Skin epidermis (tissue), 12 donors: ENCODE measurements around the gene NAPA.

ENCODE experiments used
- H3K27ac ChIP-seq, 21 experiments: fragments of 200-600 bp; sonication (generic) in 11 of 21; one replicate each; pipeline ENCODE4 v1.5.0; 2020; ENCODE audit warnings: mild to moderate bottlenecking in 3 of 21, inconsistent platforms in 2 of 21, moderate library complexity in 2 of 21
- H3K4me3 ChIP-seq, 7 experiments: fragments of 200-600 bp; sonication (generic) in 2 of 7; one replicate each; pipeline ENCODE4 v1.5.0; 2020; ENCODE audit warnings: inconsistent platforms in 2 of 7, mild to moderate bottlenecking in 2 of 7, moderate library complexity in 1 of 7

NAPA gene

GRCh38 chr19:47507012-47507411 is 7.9 kb downstream of the NAPA start:
- no peak overlapping the region for H3K4me3 ChIP-seq
- peak overlapping the region in 12 of 21 experiments; percentile 23 to 97 (median 59) for H3K27ac ChIP-seq

DNA sequence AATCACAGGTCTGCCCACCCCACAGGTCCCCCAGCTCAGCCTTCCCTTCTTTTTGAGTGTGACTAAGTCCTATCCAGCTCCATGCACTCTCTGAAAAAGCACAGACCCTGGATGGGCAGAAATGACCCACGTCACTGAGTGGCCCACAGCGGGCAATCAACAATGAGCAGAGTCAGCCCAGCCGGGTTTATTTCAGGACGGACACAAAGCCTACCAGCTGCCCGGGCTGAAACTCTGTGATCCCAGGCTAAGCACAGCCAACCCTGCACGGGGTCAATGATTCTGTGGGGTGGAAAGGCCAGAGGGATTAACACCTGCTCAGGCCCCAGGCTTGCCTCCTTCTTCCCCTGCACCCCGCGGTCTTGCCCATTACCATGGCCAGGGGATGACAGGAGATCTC is 8.4 kb downstream of the NAPA start:
- Histone ChIP-seq H3K4me3 (no peak overlapping the region), H3K27ac (peak overlapping the region in 6 of 21 experiments; percentile 36 to 77 (median 62))

GRCh38 chr19:47505506-47505905 is 9.4 kb downstream of the NAPA start:
- no peak overlapping the region for H3K27ac ChIP-seq
- H3K4me3 ChIP-seq = no peak overlapping the region

GRCh38 chr19:47503826-47504150 is 11.1 kb downstream of the NAPA start:
- Histone ChIP-seq H3K27ac (no peak overlapping the region), H3K4me3 (no peak overlapping the region)

DNA sequence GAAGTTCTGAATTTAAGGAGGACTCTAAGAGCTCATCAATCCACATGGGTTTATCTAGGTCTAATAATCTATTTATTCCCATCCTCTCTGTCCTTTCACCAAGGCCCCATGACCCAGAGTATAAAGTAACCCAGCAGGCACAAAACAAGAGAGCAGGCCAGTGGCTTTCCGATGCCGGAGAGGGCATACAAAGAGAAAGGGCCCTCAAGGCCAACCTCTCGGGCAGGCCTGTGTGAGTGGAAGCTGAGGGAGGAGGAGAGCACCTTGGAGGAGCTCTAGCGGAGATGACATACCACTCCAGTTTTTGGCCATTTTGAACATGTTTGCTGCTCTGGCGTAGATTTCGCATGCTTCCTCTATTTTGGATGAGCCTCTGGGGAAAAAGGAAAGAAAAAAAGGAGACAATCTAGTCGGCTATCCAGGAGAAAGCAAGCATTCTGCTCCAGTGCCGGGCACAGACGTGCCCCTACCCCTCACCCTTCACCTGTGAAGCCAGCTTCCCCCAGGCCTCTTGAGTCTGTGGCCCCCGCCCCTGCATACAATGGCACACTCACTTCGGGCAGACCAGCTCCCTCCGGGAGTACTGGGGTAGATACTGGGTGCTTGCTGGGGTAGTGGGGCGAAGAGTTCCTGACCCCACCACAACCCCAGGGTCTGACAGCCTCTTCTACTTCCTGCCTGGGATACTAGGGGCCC is 11.6 kb downstream of the NAPA start:
- H3K27ac ChIP-seq = no peak overlapping the region
- no peak overlapping the region for H3K4me3 ChIP-seq

GRCh38 chr19:47499863-47500830 is 14.7 kb downstream of the NAPA start:
- Histone ChIP-seq H3K27ac (no peak overlapping the region), H3K4me3 (no peak overlapping the region)

DNA sequence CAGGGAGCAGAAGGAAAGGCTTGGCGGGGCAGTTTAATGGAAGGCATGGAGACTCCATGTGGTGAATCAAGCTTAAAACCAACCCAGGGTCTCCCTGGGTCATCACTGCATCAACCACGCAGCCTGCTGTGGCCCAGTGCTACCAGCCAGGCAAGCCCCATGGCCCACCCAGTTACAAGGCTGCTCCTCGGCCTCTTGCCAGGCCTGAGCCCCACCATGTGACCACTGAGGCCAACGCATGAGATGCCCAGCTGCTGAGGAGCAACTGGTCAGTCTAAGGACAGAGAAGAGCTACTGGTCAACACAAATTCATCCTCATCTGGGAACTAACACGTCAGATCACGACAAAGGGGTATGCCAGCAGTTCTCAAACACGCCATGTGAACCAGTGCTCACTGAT is 15.5 kb downstream of the NAPA start:
- Histone ChIP-seq H3K27ac (no peak overlapping the region), H3K4me3 (no peak overlapping the region)

DNA sequence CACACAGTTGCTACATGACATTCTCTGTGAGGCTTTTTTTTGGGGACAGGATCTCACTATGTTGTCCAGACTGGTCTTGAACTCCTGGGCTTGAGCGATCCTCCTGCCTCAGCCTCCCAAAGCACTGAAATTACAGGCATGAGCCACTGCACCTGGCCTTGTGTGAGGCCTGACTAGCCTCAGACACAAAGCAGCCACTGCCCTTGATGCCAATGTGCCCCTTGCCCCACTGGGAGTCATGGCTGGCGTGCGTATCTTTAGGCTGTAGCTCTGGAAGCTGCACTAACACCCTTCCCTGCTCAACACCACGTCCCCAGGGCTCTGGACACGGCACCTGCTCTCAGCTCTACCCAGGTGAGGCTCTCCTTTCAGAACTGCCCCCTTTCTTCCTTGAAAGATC is 16.3 kb downstream of the NAPA start:
- no peak overlapping the region for H3K4me3 ChIP-seq
- H3K27ac ChIP-seq = no peak overlapping the region

DNA sequence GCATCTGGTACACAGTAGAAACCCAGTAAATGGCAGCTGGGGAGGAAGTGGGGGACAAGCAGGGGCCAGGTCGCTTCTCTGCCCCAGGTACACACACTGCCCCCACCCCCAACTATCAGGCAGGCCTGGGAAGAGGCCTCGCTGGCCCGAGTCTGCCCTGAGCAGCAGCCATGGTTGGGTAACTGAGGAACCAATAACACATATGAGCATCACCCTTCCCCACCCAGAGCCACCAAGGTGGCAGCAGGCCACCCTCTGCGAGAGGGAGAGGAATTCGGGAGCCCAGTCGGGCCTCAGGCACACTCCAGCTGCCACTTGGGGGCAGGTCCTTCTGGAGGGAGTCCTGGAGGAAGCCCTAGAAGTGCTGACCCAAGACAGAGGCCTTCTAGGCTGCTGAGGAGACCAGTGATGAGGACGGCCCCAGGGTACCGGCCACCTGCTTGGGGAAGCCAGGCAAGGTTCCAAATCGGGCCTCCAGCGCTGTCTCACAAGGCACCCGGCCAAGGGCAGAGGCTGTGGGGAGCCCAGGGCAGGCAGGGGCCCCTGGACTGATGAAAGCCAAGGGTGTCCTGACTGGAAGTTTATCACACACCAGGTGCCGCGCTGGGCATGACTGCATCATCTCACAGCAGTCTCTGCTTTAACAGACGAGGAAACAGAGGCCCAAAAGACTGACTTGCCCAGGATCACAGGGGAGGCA is 16.9 kb downstream of the NAPA start:
- no peak overlapping the region for H3K4me3 ChIP-seq
- no peak overlapping the region for H3K27ac ChIP-seq

DNA sequence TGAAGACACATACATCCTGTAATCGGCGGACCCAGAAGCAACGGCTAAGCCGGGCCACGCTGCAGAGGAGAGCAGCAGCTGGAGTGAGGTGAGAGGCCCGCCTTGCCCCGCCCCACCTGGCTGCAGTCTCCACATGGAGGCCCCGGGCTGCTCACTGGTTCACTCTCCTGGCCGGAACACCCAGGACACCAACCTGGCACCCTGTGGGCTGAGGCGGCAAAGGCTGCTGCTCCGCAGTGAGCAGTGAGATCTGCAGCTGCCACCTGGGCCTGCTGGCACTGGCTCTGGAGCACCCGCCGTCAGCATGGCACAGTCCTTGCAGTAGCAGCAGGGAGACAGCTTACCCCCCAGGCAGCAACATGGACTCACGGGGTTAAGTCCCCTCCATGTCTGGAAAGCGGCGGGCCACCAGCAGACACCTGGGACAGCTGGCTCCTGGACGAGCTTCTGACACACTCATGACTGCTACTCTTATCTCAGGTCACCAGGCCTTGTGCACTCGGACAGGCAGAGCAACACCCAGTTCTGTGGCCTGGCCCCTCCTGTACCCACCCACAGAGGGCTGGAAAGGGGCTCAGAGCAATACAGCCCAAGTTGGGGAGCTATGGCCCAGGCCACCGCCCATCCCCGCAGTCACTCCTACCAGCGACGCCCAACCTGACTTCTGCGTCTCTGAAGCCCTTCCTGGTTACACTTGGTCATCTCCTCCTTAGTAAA is 17.7 kb downstream of the NAPA start:
- no peak overlapping the region for H3K4me3 ChIP-seq
- no peak overlapping the region for H3K27ac ChIP-seq

- Histone ChIP-seq H3K27ac (no peak overlapping the region), H3K4me3 (no peak overlapping the region)
Observed at GRCh38 chr19:47495478-47496372, 19.1 kb downstream of the NAPA start.

GRCh38 chr19:47494729-47495128 is 20.1 kb downstream of the NAPA start:
- no peak overlapping the region for H3K27ac ChIP-seq
- no peak overlapping the region for H3K4me3 ChIP-seq

DNA sequence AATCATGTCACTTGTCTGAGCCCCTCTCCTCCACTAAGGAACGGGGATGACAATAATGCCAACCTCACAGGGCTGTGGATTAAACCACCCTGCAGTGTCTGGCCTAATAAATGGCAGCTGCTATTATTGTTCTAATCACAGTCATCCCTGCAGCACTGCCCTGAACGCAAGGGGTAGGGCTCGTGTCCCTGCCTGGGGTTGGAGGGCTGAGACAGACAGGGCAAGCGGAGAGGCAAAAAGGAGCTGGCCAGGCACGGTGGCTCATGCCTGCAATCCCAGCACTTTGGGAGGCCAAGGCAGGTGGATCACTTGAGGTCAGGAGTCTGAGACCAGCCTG is 20.7 kb downstream of the NAPA start:
- H3K27ac ChIP-seq = no peak overlapping the region

GRCh38 chr19:47493378-47494210 is 21.3 kb downstream of the NAPA start:
- Histone ChIP-seq H3K27ac (peak overlapping the region in 1 of 21 experiments; percentile 17), H3K4me3 (no peak overlapping the region)

More for the DNA sequence above, 20.7 kb downstream of the NAPA start:
- no peak overlapping the region for H3K4me3 ChIP-seq

DNA sequence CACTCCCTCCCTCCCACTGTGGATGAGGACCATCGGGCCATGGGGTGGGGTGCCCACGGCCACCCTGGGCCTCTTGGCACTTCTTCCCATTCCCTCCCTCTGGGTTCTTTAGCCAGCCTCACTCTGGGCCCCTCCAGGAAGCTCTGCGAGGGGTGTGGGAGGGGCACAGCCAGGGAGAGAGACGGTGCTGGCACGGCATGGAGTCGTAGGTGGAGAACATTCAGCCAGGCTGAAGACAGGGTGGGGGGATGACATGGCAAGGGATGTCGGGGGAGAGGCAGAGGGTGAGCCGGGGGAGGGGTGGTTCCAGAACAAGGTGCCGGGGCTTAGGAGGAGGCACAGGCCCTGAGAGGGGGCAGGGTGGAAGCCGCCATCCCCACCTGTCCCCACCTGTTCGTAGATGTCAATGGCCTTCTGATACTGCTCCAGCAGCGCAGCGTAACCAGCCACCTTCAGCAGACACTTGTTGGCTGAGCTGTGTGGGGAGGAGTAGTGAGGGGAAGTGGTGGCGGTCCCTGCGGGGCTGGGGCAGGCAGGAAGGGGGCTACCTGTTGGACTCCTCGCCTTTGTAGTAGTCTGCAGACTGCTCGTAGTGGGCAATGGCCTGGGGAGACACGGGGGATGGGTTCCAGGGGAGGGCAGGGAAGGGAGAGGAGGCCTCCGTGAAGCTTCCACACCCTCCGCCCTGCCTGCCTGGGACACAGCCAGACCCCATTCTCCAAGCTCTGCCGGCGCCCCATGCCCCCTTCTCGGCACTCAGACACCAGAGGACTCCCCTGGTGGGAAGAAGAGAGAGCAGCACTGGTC is 22.1 kb downstream of the NAPA start:
- Histone ChIP-seq H3K27ac (no peak overlapping the region), H3K4me3 (no peak overlapping the region)

DNA sequence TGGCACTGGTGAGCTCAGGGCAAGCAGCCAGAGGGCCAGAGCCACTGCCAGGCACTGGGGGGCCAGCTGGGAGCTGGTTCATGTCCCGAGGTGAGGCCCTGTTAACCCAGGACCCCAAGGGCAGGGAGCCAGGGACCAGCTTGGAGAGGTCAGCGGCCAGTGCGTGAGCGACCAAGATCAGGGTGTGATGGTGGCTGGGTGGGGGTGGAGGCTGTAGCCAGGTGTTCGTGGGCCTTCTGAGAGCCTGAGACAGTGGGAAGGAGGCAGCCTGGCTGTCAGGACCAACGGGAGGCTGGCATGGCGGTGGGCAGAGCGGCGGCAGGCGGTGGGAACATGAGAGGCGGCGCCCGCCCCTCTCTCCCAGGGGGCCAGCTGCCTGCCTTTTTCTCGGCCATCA is 22.7 kb downstream of the NAPA start:
- no peak overlapping the region for H3K27ac ChIP-seq
- H3K4me3 ChIP-seq = no peak overlapping the region

- H3K27ac ChIP-seq = peak overlapping the region in 1 of 21 experiments; percentile 17
- no peak overlapping the region for H3K4me3 ChIP-seq
Observed at GRCh38 chr19:47491358-47492136, 23.3 kb downstream of the NAPA start.
